ENCODE measurements around the gene KRTAP12-4. TPM values are rescaled to one million over a fixed set of nuclear protein-coding genes. Genes with fewer than 3 reads are reported as not detected.
"Not testable (repeated sequence)": the region's sequence is repeated elsewhere in the genome, so short reads cannot be mapped to it uniquely, and the experiment has no call there.

KRTAP12-4 gene
- total RNA-seq, 3 donors from 2014 or later = not detected

DNA sequence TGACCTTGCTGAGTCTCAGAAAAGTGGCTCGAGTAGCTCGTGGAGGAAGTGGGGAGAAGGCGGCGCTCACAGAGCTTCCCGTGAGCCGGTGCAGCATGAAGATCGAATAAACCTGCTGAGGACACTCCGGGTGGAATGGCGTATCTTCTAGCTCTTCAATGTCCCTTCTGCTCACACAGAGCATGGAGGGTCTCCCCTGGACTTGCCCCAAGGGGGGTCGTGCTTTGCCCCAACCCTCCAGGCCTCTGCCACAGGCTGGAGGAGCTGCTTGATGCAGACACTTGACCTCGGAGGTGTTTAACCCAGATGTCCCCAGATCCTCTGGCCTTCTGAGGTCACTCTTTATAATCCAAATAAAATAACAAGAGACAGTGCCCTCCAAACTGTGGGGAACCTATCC lies 40.3 kb upstream of the KRTAP12-4 start:
- H3K4me1 ChIP-seq = no peaks in the 10 kb centered on the region
- H3K9me3 ChIP-seq = peaks cover 10 to 26% of the 10 kb centered on the region in 2 donors
- intact Hi-C loops (cut with DNase I; ENCODE audit: low total_unique reads) = no loop called here
- no peak overlapping the region for H3K27ac ChIP-seq
- no peaks in the 10 kb centered on the region for H3K36me3 ChIP-seq
- H3K27me3 ChIP-seq = peaks cover 2 to 32% of the 10 kb centered on the region in 2 donors
- DNase-seq (ENCODE audit: low spot score in 2 of 2) = no peak
- TF ChIP-seq POLR2A (IDR thresholded peaks at IDR 0.05) (no peak), POLR2AphosphoS5 (IDR thresholded peaks at IDR 0.05) (no peak)
- TF ChIP-seq, protein P1, sequence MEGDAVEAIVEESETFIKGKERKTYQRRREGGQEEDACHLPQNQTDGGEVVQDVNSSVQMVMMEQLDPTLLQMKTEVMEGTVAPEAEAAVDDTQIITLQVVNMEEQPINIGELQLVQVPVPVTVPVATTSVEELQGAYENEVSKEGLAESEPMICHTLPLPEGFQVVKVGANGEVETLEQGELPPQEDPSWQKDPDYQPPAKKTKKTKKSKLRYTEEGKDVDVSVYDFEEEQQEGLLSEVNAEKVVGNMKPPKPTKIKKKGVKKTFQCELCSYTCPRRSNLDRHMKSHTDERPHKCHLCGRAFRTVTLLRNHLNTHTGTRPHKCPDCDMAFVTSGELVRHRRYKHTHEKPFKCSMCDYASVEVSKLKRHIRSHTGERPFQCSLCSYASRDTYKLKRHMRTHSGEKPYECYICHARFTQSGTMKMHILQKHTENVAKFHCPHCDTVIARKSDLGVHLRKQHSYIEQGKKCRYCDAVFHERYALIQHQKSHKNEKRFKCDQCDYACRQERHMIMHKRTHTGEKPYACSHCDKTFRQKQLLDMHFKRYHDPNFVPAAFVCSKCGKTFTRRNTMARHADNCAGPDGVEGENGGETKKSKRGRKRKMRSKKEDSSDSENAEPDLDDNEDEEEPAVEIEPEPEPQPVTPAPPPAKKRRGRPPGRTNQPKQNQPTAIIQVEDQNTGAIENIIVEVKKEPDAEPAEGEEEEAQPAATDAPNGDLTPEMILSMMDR (IDR thresholded peaks at IDR 0.05) = no peak
- H3K4me3 ChIP-seq = no peak overlapping the region

DNA sequence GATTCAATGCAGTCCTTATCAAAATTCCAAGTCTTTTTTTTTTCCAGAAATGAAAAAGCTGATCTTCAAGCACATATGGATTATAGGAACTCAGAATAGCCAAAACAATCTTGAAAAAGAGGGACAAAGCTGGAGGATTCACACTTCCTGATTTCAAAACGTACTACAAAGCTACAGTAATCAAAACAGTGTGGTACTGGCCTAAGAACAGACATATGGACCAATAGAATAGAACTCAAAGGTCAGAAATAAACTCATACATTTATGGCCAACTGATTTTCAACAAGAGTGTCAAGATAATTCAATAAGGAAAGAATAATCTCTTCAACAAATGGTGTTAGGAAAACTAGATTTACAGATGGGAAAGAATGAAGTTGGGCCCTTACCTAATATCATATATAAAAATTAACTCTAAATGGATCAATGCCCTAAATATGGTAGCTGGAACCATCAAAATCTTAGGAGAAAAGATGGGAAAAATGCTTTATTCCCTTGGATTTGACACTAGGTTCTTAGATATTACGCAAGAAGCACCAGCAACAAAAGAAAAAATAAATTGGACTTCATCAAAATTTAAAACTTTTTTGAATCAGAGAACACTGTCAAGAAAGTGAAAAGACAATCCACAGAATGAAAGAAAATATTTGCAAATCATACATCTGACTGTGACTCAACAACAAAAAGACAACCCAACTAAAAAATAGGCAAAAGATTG lies 38.5 kb upstream of the KRTAP12-4 start:
- Histone ChIP-seq H3K4me3 (no peak overlapping the region), H3K9me3 (peaks cover 10 to 26% of the 10 kb centered on the region in 2 donors), H3K4me1 (no peaks in the 10 kb centered on the region), H3K36me3 (no peaks in the 10 kb centered on the region), H3K27me3 (peaks cover 0 to 26% of the 10 kb centered on the region in 2 donors), H3K27ac (no peak overlapping the region)
- no peak for TF ChIP-seq POLR2A (IDR thresholded peaks at IDR 0.05)
- TF ChIP-seq, protein P1 (IDR thresholded peaks at IDR 0.05) = no peak
- no peak for TF ChIP-seq POLR2AphosphoS5 (IDR thresholded peaks at IDR 0.05)
- intact Hi-C loops (cut with DNase I; ENCODE audit: low total_unique reads) = no loop called here
- DNase-seq (ENCODE audit: low spot score in 2 of 2) = no peak

DNA sequence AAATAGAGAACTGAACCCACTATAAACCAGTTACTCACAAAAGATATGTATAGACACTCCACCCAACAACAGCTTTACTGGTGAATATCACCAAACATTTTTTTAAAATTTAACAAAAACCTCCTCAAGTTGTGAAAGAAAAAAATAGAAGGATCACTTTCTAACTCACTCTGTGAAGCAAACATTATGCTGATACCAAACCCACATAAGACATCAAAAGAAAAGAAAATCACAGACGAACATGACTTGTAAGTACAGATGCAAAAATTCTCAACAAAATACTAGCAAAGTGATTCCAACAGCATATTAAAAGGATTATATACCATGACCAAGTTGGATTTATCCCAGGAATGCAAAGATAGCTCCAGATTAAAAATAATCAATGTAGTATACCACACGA lies 37.2 kb upstream of the KRTAP12-4 start:
- Histone ChIP-seq H3K4me3 (no peak overlapping the region), H3K27me3 (peaks cover 0 to 30% of the 10 kb centered on the region in 2 donors), H3K4me1 (no peaks in the 10 kb centered on the region), H3K27ac (no peak overlapping the region), H3K36me3 (no peaks in the 10 kb centered on the region), H3K9me3 (peaks cover 10 to 26% of the 10 kb centered on the region in 2 donors)
- TF ChIP-seq POLR2A (IDR thresholded peaks at IDR 0.05) = no peak
- TF ChIP-seq, protein P1 (IDR thresholded peaks at IDR 0.05) = no peak
- no peak for TF ChIP-seq POLR2AphosphoS5 (IDR thresholded peaks at IDR 0.05)
- DNase-seq (ENCODE audit: low spot score in 2 of 2) = no peak
- intact Hi-C loops (cut with DNase I; ENCODE audit: low total_unique reads) = no loop called here

DNA sequence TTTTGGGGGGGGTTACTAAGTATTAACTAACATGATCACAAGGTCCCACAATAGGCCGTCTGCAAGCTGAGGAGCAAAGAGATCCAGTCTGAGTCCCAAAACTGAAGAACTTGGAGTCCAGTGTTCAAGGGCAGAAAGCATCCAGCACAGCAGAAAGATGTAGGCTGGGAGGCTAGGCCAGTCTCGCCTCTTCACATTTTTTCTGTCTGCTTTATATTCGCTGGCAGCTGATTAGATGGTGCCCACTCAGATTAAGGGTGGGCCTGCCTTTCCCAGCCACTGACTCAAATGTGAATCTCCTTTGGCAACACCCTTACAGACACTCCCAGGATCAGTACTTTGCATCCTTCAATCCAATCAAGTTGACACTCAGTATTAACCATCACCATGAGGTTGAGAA lies 35.3 kb upstream of the KRTAP12-4 start:
- Histone ChIP-seq H3K9me3 (peaks cover 10 to 26% of the 10 kb centered on the region in 2 donors), H3K27me3 (peaks cover 0 to 31% of the 10 kb centered on the region in 2 donors)
- H3K4me3 ChIP-seq; intact Hi-C loops (cut with DNase I; ENCODE audit: low total_unique reads); H3K27ac ChIP-seq; H3K36me3 ChIP-seq; DNase-seq (ENCODE audit: low spot score in 2 of 2); H3K4me1 ChIP-seq: not testable (repeated sequence)

DNA sequence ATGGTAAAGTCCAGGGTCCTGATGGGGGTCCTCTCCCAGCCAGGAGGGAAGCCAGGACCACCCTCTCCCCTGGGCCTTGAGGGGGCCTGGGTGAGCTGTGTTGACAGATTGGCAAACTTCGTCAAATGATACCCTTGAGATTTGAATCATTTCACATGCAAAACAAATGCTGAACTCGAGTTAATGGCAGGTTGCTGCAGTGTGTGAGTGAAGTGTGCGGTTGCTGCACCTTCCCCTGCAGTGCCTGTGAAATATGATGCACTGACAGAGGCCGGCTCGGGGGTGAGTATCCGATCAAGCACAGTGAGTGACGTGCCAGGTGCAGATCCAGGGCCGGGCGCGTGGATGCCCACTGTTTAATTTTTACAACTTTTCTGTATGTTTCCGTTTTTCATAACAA lies 33.2 kb upstream of the KRTAP12-4 start:
- Histone ChIP-seq H3K27me3 (peaks cover 0 to 31% of the 10 kb centered on the region in 2 donors), H3K36me3 (no peaks in the 10 kb centered on the region), H3K27ac (no peak overlapping the region), H3K9me3 (peaks cover under 1 to 10% of the 10 kb centered on the region in 2 donors), H3K4me3 (no peak overlapping the region), H3K4me1 (no peaks in the 10 kb centered on the region)
- DNase-seq (ENCODE audit: low spot score in 2 of 2) = no peak
- intact Hi-C loops (cut with DNase I; ENCODE audit: low total_unique reads) = no loop called here
- TF ChIP-seq POLR2A (IDR thresholded peaks at IDR 0.05) (no peak), POLR2AphosphoS5 (IDR thresholded peaks at IDR 0.05) (no peak)

DNA sequence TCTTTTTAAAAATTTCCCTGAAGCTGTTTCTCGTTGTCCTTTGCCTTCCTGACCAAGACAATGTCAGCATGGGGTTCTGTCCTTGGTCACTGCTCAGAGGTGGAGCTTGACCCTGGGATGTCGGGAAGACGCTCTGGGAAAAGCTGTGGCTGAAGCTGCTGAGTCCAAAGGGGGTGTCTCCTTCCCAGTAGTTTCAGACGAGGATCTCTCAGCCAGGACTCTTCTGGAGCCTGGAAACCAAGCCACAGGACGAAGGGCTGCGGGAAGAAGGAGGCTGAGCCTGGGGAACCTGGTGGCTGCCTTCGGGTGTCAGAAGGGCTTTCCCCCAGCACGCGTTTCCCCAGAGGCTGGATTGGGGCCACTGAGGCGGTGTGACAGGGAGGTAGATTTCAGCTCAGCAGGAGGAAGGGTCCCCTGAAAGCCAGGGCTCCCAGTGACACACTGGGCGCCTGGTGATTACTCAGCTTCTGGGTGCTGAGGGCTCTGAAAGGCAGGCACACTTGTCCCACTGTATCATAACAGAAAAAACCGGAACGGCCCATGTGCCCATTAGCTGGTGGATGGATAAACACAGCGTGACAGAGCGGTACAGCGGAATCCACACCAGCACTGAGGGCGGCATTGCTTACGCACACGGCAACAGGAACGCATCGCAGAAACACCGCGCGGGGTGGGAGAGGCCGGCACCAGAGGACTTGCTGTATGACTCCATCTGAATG lies 32.5 kb upstream of the KRTAP12-4 start:
- peaks cover 0 to 31% of the 10 kb centered on the region in 2 donors for H3K27me3 ChIP-seq
- H3K4me3 ChIP-seq = no peak overlapping the region
- no peak for DNase-seq (ENCODE audit: low spot score in 2 of 2)
- intact Hi-C loops (cut with DNase I; ENCODE audit: low total_unique reads) = no loop called here
- H3K36me3 ChIP-seq = no peaks in the 10 kb centered on the region
- H3K27ac ChIP-seq = no peak overlapping the region
- H3K9me3 ChIP-seq = peaks cover 0 to 3% of the 10 kb centered on the region in 2 donors
- H3K4me1 ChIP-seq = no peaks in the 10 kb centered on the region
- TF ChIP-seq POLR2A (IDR thresholded peaks at IDR 0.05) (no peak), POLR2AphosphoS5 (IDR thresholded peaks at IDR 0.05) (no peak)
- TF ChIP-seq, protein P1 (IDR thresholded peaks at IDR 0.05) = no peak
